Astrocyte of the cerebellum (primary cell): Measurements from ENCODE around the gene THAP7.
"Not testable (repeated sequence)": the region's sequence is repeated elsewhere in the genome, so short reads cannot be mapped to it uniquely, and the experiment has no call there.

Experiments used
- DNase-seq: peaks from one replicate; pipeline ENCODE4 v3.0.0-alpha.2; 2011; ENCODE audit warnings: low read depth
- H3K4me3 ChIP-seq: 2 replicates; pipeline ENCODE4 v1.5.1; 2011; ENCODE audit warnings: mild to moderate bottlenecking, low read depth, low read length, moderate library complexity
- in situ Hi-C: cut with HindIII; loops from 2 replicates; pipeline ENCODE4 v1.10.0; 2017; ENCODE audit warnings: low sequenced_read_pairs
- TF ChIP-seq, protein P1 (sequence below): IDR thresholded peaks from 2 replicates; pipeline ENCODE4 v1.5.1; 2012; ENCODE audit warnings: low read length, low read depth, moderate library complexity, mild to moderate bottlenecking; ENCODE audit errors: missing control alignments

Gene THAP7

DNA sequence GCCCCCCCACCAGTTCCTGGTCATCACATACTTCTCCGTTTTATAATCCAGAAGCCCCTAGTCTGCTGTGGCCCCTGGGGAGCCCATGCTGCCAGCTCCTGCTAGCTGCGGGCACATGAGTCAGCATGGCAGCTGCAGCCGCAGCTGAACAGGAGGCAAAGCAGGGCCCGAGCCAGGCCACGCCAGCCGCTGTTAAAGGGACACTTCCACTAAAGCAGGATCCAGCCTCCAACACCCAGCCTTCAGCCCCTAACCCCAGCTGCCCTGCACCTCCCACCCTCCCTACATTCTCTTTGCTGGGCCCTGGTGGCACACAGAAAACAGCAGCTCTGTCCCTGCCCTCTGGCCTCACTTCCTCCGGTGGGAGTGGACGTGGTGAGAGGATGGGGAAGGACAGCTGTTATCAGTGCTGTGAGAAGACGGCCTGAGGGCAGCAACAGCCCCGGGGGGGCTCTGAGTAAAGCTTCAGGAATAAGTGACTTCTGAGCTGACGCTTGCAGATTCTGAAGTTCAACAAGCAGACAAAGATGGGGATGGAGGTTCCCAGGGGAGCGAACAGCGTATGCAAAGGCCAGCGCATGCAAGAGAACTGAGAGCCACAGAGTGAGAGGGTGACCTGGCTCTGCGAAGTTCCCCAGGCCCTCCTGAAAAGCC is 43.1 kb upstream of the THAP7 start:
- peak; percentile 31 for DNase-seq
- peak overlapping the region; percentile 48 for H3K4me3 ChIP-seq

DNA sequence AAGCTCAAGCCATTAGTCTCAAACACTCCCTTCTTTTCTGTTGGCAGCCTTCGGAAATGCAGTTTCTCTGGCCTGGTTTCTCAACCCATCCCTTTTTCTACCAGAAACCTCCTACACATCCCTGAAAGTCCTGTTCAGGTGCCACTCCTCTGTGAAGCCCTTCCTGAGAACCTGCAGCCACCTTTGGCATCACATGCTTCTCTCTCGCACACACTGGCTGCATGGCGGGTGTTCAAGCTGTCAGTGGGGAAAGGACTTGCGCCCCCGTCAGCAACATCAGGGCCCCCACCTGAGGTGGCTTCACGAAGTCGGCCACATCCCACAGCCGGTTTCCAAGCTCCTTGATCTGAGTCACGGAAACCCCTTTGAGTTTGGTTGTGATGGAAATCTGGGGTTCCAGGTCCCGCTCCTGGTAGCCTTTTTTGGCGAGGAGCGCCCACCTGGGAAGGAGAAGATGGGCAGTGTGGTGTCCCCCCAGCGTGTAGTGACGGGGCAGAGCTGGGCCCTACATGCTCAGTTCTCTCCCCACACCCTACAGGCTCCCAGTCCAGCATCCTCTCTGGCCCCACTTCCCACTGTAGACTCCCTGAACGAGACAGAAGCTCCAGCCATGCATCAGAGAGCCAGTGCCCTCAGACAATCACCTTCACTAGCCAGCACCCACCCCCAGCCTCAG is 42.1 kb upstream of the THAP7 start:
- in situ Hi-C loops = no loop called here
- no peak for DNase-seq
- TF ChIP-seq, protein P1, sequence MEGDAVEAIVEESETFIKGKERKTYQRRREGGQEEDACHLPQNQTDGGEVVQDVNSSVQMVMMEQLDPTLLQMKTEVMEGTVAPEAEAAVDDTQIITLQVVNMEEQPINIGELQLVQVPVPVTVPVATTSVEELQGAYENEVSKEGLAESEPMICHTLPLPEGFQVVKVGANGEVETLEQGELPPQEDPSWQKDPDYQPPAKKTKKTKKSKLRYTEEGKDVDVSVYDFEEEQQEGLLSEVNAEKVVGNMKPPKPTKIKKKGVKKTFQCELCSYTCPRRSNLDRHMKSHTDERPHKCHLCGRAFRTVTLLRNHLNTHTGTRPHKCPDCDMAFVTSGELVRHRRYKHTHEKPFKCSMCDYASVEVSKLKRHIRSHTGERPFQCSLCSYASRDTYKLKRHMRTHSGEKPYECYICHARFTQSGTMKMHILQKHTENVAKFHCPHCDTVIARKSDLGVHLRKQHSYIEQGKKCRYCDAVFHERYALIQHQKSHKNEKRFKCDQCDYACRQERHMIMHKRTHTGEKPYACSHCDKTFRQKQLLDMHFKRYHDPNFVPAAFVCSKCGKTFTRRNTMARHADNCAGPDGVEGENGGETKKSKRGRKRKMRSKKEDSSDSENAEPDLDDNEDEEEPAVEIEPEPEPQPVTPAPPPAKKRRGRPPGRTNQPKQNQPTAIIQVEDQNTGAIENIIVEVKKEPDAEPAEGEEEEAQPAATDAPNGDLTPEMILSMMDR = no peak
- no peak overlapping the region for H3K4me3 ChIP-seq

More for the DNA sequence above, 43.1 kb upstream of the THAP7 start:
- in situ Hi-C loops = no loop called here
- TF ChIP-seq, protein P1 = no peak

DNA sequence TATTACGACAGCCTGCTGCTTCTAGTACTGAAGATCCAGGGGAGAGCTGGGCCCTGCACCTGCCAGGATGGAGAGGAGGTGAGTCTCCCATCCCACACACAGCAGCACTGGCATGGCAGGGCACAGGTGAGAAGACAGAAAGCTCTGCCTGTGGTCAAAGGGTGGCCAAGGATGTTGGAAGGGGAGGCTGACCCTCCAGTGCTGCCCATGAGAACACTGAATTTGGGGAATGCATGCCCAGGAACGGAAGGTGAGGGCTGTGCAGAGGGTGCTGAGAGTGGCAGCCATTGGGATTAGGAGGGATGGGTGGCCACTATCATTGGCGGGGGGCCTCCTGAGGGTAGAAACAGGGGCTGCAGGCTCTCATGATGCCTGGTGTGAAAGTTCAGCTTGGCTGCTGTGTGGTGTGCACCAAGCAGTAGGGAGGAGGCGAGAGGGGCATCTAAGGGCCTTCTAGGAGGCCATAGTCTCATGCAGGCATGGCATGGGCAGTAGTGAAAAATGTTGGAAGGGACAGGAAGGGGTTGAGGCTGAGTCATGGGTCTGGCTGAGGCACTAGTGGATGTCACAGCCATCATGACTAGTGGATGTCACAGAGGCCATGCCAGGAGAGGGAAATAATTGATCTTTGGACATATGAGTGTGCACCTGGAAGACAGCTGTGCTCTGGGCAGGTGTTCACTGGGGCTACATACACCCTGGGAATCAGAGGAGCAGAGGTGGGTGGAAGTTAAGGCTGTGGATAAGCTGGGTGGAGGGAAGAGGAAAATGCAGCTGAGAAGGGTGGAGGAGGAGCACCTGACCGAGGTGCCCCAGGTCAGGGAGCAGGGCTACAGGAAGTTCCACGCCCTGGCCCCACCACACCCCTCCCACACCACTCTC is 41.3 kb upstream of the THAP7 start:
- H3K4me3 ChIP-seq = no peak overlapping the region
- in situ Hi-C loops = no loop called here
- TF ChIP-seq, protein P1 = no peak
- no peak for DNase-seq

DNA sequence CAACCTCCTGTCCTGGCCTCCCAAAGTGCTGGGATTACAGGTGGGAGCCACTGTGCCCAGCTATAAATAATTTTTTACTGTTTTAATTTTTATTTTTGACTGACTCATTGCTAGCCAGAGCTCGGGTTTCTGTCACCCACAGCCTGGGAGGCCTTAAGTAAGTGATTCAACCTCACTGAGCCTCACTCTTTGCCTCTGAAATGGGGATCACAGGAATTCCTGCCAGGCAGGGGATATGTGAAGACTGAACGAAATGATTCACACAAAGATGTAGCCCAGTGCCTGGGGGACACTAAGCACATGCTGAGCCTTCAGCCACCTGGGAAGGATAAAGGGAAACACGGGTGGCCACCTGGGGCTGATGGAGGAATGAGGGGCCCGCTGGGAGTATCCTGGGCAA is 40.0 kb upstream of the THAP7 start:
- in situ Hi-C loops = no loop called here
- TF ChIP-seq, protein P1 = no peak
- H3K4me3 ChIP-seq = no peak overlapping the region
- DNase-seq = no peak

DNA sequence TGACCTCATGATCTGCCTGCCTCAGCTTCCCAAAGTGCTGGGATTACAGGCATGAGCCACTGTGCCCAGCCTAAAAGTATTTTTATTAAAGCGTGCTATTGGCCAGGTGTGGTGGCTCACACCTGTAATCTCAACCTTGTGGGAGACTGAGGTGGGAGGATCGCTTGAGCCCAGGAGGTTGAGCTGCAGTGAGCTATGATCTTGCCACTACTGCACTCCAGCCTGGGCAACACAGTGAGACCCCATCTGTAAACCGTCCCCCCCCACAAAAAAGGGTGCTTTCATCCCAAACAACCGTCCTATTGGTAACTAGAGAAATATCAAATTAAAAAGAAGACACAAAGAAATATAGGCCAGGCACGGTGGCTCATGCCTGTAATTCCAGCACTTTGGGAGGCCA is 37.2 kb upstream of the THAP7 start:
- DNase-seq, in situ Hi-C loops, H3K4me3 ChIP-seq: not testable (repeated sequence)

DNA sequence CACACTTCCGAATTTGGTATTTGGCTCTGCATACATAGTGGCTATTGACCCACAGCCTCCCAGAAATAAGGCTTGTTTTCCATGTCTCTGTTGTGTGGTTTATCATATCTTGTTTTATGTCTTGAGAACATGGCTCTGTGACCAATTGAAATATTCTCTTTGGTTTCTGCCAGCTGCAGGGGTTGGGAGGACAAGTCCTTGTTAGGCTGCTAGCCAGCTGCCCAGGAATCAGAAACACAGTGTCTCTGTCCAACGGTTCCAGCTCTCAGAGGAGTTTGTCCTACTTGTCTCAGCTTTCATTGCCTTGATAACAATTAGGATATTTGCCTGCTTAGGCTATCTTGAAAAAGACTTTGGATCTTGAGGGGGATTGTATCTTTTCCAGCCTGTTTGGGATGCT is 36.5 kb upstream of the THAP7 start:
- no peak overlapping the region for H3K4me3 ChIP-seq
- in situ Hi-C loops = no loop called here
- TF ChIP-seq, protein P1 = no peak
- DNase-seq = no peak
